HL-60/S4 (cell line): Measurements from ENCODE around the gene KLHL14.

Experiments used
- in situ Hi-C: fragments of 300-500 bp; cut with MboI; formaldehyde crosslinking; loops from 2 replicates; pipeline ENCODE4 v1.14.3; 2022; ENCODE audit warnings: low sequenced_read_pairs

The KLHL14 gene

GRCh38 chr18:32724071-32724749, 48.6 kb downstream of the KLHL14 start:
- in situ Hi-C loops = no loop called here

GRCh38 chr18:32722279-32722678, 50.5 kb downstream of the KLHL14 start:
- in situ Hi-C loops = no loop called here

- in situ Hi-C loops = no loop called here
These were observed 55.7 kb downstream of the KLHL14 start for GRCh38 chr18:32717126-32717525.

- in situ Hi-C loops = no loop called here
These were observed 58.2 kb downstream of the KLHL14 start for GRCh38 chr18:32714571-32715148.

- in situ Hi-C loops = no loop called here
These were observed 60.0 kb downstream of the KLHL14 start for GRCh38 chr18:32712860-32713259.

GRCh38 chr18:32711862-32712261, 61.0 kb downstream of the KLHL14 start:
- in situ Hi-C loops = no loop called here

- in situ Hi-C loops = no loop called here
These were observed 65.2 kb downstream of the KLHL14 start for GRCh38 chr18:32707586-32707985.

GRCh38 chr18:32707147-32707546, 65.7 kb downstream of the KLHL14 start:
- in situ Hi-C loops = no loop called here

GRCh38 chr18:32701313-32701712, 71.5 kb downstream of the KLHL14 start:
- in situ Hi-C loops = no loop called here

- in situ Hi-C loops = no loop called here
These were observed 74.7 kb downstream of the KLHL14 start for GRCh38 chr18:32698153-32698552.

GRCh38 chr18:32696376-32696775, 76.4 kb downstream of the KLHL14 start:
- in situ Hi-C loops = no loop called here

GRCh38 chr18:32695534-32695933, 77.3 kb downstream of the KLHL14 start:
- in situ Hi-C loops = no loop called here

- in situ Hi-C loops = no loop called here
These were observed 84.0 kb downstream of the KLHL14 start for GRCh38 chr18:32688821-32689220.

- in situ Hi-C loops = no loop called here
These were observed 87.9 kb downstream of the KLHL14 start for GRCh38 chr18:32684940-32685339.

- in situ Hi-C loops = no loop called here
These were observed 88.7 kb downstream of the KLHL14 start for GRCh38 chr18:32684096-32684495.

- in situ Hi-C loops = no loop called here
These were observed 89.8 kb downstream of the KLHL14 start for GRCh38 chr18:32683044-32683443.

GRCh38 chr18:32677578-32677977, 95.2 kb downstream of the KLHL14 start:
- in situ Hi-C loops = no loop called here

- in situ Hi-C loops = no loop called here
These were observed 98.3 kb downstream of the KLHL14 start for GRCh38 chr18:32674491-32674890.

GRCh38 chr18:32672398-32672797, 100.4 kb downstream of the KLHL14 start:
- in situ Hi-C loops = no loop called here

- in situ Hi-C loops = no loop called here
These were observed 102.1 kb downstream of the KLHL14 start for GRCh38 chr18:32670727-32671126.

GRCh38 chr18:32669549-32670165, 103.2 kb downstream of the KLHL14 start:
- in situ Hi-C loops = no loop called here

GRCh38 chr18:32668956-32669355, 103.9 kb downstream of the KLHL14 start:
- in situ Hi-C loops = no loop called here
